HG03095 (cell line): ENCODE data around the gene STK24.

Source experiments
- ATAC-seq: cut with Tn5 transposase; IDR thresholded peaks from one replicate; pipeline ENCODE4 v1.9.1; 2021; ENCODE audit warnings: moderate library complexity; ENCODE audit not compliant: unreplicated experiment

Gene STK24

DNA sequence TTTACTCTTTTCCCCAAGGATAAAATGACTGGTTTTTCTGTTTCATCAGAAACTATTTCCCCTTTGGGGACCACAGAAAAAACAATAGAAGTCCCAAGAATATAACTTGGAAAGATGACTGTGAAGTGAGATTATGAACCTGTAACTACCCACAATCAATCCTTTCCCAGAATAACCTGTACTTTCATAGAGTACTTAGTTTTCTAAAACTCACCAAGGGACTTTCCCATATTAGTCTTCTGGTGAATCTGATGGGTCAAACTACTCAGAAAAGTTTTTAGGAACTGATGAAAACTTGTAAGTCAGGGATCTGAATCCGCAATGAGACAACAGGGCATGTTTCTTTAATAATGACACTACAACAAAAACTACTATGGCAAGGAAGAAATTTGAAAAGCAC, 62.6 kb downstream of the STK24 start:
- no peak for ATAC-seq

DNA sequence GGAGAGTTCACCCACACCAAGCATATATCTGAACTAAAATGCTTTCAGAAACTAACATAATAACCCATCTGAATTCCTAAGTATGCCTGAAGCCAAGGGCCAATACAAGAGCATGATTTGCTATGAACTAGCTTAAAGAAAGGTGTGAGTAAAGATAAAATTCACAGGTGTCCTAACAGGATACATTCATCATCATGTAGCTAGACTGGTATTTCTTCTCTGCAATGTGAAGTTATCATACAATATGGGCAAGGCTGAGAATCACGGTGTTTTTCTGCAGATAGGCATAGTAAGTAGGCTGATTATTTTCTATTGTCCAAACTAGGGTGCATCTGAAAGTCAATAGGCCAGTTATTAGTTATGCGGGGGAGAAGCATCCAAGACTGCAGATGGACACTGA, 63.1 kb downstream of the STK24 start:
- ATAC-seq: no peak

DNA sequence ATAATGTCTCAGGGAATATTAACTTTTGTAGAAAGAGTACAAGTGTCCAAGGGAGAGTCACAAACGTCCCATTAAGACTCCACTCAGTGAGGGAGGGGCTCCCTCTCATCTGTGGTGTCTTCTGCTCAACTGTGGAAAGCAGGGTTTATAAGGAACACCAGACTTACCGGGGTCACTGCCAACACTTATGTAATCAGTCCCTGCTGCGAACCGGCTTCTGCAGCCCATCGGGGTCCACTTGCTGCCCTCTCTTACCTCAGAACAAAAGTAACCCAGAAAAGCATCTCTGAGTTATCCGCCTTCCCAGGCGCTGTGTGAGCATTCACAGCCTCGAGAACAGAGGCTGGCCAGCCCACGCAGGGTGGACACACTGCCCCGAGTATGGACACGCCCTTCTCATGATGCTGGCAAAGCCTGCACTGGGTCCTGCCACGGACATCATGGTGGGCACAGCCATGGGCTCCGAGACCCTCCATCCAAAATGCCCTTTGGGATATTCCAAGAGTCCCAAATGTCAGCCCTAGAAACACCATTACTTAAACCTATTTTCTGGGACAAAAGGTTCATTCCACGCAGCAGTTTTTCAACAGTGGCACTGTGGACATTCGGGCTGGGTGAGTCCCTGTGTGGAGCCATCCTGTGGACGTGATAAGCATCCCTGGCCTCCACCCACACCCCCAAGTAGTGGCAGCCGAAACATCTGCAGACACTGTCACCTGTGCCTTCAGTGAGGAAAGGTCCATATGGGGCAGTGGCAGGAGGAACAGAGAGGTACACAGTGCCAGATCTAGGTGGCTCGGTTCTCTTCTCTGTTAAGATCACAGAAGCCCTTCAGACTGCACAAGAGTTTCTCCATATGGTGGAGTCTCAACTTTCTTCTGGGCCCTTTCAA, 63.9 kb downstream of the STK24 start:
- no peak for ATAC-seq

DNA sequence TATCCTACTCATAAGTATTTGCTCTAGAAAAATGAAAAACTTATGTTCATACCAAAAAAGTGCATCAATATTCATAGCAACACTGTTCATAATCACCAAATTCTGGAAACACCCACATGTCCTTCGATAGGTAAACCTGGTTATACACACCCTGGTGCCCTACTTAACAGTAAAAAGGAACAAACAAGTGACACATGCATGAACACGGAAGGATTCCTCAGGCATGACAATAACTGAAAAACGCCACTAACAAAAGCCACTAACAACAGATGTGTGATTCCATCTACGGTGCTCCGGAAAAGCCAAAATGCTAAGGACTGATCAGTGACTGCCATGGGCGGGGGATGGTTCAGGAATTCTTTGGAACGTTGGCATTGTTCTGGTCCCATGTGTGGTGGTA, 65.5 kb downstream of the STK24 start:
- no peak for ATAC-seq

DNA sequence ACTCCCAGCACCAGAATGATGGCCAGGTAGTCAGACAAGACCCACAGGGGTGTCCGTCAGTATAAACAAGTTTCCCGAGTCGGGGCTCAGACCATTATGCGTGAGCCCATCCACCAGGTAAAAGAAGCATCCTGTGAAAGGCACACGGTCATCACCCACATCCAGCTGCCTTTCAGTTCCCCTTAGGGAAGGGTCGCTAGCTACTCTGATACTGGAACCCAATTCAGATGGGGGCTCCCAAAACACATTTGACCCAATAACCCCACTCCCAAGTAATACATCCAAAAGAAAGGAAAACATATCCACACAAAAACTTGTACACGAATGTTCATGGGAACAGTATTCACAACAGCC, 66.8 kb downstream of the STK24 start:
- ATAC-seq: no peak

DNA sequence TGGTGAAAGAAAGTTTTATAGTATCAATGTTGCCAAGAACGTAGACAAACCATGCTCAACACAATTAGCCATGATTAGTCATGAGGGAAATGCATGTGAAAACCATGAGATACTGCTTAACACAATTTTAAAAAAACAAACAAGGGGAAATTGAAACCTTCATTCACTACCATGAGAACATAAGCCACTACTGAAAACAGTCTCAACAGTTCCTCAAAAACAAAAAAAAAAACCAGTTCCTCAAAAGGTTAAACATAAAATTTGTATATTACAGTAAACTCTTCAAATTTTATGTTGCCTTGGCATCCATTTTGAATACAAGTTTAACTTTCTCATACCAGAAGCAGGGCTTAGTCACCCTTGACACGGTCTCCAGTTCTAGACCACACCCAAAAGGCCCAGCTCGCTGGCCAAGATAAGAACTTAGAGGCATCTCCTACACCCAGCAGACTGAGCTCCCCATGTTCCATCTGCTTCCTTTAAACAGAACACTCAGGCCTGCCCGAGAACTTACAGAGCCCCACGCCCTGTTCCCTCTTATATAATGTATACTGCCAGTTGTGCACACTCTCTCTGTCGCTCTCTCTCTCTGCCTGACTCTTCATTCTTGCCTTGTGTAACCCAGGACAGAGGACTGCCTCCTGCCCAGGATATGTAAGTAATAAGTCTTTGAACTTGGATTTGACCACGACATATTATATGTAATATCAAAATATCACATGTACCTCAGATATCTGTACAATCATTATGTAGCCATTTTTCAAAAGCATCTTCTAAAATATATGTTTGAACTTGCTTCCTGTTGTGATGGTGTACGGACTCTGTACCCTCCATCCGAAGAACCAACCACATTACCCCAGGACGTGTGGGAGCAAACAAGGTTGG, 67.4 kb downstream of the STK24 start:
- ATAC-seq: peak; percentile 46

DNA sequence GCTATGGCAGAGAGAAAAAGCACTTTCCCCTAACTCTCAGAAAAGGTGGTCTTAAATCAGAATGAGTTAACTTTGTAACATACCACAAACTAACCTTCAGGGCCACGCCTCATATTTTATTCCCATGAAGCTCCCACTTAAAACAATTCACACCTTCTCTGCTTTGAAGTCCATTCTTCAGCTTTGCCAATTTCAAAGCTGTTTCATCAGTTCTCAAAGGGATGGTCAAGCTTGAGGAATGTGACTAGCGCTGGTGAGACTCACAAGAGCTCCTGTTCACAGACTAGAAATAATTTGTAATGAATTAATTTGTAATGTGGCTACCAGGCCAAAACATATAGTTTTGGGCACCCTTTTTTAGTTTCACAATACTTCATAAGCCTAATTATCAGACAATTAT, 68.2 kb downstream of the STK24 start:
- ATAC-seq: no peak

DNA sequence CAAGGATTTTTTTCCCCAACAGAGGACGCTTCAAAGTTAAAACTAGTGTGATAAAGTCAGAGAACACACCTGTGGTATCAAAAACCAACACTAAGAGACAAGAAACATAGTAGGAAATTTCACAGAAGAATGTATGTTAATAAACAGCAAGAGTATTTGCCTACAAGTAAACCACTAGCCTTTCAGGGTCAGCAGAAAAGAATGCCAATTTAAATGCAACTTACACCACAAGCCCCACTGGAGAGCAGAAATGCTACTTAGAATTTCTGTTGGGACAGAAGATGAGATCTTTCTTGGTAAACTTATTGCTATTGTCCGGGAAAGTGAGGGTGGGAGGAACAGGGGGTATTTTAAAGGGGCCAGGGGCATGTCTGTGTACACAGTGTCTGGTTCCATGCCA, 68.6 kb downstream of the STK24 start:
- ATAC-seq: no peak

DNA sequence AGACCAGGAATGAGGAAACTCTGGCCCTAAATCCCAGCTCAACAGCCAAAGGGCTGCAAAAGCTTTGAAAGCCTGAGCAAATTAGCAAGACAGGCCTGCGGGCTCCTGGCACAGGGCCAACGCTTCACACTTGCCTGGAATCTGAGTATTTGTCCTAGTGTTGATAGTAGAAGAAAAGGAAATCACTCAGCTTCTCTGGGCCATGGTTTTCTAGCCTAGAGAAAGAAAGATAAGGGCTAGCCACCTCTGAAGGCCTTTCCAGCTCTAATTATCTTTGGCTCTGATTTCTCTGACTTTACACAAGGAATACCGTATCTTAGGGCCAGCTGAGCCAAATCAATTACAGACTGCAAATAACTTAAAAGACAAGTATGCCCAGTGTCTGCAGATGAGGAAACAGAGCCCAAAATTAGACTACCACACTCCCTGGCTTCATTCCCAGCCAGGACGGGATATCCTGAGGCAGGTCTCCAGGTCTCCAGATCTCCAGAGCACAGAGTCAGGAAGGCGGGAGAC, 69.6 kb downstream of the STK24 start:
- no peak for ATAC-seq

DNA sequence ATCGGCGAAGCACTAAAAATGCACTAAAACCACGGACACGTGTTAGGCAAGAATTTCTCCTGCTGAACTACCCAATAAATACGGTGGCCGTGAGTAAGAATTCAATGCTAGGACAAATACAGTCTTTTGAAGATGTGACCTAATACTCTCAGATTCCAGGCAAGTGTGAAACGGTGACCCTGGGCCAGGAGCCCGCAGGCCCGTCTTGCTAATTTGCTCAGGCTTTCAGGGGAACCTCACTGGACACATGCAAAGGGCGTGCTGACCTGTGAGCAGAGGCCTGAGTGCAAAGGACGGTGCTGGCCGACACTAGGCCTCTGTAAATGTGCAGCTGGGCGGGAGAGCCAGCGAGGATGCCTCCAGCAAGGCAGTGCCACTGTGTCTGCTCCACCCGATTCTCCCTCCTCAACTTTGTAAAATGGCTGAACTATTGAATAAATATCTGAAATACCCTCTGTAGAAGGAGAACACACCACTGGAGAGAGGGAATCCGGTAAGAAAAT, 70.1 kb downstream of the STK24 start:
- no peak for ATAC-seq

DNA sequence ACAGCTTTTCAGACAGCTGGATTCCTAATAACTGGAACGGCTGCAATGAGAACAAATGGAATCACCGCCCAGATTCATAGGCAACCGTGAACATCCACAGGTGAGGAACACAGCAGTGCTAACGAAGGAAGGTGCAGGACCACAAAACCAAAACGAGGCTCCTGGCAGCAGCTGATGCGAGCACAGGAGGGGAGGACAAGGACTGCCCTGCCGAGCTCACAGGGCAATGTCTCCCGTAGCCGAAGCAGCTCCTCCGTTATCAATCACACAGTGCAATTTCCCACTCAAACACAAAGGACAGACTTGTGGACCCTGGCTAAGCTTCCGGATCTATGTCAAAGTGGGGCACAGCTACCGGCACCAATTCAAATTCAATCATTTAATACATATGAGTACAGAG, 70.6 kb downstream of the STK24 start:
- ATAC-seq: no peak

DNA sequence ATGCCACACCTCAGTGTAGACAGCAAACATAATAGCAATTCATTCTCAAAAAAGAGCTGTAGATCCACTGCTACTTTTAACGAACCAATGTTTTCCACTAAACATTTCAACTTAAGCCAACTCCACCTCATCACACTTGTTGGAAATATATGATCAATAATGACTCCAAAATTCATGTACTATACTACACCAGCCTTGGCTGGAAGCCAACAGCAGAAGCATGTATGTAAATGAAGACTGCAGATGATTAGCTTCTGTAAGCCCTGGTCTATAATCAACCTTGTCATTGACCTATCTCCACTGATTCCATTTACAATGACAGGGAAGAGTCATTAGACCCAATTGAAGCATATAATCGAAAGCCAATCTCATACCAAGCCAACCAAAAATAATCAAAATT, 71.7 kb downstream of the STK24 start:
- ATAC-seq: no peak

DNA sequence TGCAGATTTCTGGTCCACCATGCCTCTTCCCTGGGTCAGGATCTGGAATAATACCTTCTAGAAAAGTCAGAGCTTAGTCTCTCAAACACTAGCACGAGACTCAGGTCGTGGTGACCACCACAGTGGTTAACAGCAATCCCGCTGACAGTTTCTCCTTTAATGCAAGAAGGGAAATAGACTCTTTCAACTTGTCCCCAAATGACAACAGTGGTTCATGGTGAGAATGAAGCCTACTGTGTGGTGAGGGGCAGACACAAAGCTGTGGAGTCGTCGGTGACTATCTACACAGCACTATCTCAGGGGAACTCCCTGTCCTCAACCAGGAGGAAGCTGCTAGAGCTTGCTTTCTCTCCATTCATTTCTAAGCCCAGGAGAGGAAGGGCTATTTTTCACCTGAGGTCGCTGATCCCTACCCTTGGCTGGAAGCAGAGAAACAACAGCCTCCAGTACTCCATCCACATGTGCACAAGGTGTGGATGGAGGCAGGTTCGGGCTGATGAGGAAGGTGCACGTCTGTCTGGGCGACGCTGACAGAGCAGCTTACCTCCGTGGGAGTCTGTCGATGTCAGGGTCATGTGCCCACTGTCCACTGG, 72.4 kb downstream of the STK24 start:
- peak; percentile 55 for ATAC-seq

DNA sequence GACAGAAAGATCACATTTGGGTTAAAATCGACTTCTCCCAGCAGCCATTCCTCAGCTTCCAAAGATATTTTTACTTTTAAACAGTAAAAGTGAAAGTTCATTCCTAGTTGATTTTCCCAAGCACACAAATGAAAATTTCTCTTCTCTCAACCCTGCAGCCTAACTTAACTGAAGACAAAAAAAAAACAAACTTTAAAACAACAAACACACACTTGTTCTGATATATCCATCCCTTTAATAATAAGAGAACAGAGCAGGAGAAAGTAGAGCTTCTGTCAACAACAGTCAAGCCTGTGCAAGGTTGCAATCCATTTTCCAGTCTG, 72.9 kb downstream of the STK24 start:
- ATAC-seq: no peak

DNA sequence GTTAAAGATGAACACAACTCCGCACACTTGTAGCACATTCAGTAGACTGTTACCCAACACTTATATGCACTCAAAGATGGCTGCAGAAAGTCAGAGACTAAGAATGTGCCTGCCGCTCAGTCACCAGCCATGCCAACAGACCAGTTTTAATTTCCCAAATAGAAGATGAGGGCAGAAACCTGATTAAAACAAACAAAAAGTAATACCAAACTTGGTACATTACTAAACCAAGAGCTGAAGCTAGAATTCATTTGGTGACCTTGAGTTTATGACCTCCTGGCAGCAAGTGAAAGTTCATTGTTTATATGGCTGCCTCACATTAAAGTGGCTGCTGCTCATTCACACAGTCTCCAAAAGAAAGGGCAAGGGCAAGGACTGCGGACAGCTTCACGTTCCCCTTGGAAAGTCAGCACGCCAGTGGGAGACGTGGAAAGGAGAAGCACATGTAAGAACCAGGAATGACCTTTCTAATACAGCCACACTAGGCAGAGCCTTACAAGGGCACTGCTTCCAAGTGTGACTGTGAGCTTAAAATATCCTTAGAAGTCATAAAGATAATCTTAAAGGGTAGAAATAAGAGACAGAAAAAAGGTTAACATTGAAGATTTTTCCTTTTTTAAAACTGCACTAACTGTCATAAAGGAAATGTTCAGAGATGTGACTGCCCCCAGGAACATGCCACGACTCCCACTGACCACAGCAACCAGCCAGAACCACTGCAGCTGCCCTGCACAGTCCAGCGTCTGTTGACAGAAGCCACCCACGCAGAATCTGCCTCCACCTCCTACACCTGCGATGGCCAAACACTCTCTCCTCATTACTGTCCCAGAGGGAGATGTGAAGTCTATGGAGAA, 73.5 kb downstream of the STK24 start:
- no peak for ATAC-seq

DNA sequence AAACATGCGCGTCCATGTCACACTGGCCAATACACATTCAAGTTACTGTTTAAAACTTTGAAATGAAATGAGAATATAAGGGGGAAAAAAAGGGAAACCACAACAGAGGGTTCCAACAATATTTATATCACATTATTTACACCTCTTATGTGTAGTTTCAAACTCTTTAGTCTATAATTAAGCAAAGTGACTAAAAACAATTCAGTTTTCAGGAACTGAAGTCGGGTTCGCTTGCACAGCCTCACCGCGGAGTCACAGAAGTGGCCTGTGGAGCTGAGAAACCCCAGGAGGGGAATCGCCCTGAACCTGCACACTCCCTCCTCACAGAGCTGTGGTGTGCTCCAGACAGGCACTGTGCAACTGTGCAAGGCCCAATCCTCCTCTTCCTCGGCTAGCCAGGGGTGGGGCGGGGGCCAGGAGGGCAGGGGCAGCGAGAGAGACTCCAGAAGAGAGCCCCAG, 75.9 kb downstream of the STK24 start:
- peak; percentile 75 for ATAC-seq

DNA sequence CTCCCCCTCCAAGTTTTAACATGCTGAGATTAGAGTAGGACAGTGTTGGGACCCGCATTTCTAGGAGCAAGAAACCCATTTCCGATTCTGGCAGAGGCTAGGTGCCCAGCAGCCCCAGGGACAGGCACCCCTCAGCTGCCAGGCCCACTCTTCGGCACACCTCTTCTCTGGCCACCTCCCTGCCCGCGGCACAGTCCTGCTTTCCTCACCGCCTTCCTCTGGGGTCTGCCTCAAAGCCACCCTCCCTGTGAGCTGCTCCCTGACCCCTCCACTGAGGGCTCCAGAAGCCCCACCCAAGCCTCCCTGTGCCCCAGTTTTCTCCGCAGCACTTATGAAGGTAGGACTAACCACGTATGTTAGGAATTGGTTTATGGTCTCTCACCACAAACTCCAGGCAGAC, 79.9 kb downstream of the STK24 start:
- ATAC-seq: no peak

DNA sequence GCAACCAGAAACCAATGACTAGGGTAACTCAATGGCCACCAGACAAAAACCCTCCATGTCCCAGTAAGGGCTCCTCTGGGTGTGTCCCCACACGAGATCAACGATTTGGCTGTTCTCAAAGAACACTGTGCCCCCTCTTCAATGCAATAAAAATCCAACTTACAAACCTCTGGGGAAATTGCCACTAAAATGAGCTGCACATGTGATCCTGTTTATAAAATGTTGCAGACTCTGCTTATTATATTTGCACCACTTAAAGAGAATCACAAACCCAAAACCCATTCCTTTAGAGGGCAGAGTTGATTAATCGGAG, 80.5 kb downstream of the STK24 start:
- ATAC-seq: no peak

DNA sequence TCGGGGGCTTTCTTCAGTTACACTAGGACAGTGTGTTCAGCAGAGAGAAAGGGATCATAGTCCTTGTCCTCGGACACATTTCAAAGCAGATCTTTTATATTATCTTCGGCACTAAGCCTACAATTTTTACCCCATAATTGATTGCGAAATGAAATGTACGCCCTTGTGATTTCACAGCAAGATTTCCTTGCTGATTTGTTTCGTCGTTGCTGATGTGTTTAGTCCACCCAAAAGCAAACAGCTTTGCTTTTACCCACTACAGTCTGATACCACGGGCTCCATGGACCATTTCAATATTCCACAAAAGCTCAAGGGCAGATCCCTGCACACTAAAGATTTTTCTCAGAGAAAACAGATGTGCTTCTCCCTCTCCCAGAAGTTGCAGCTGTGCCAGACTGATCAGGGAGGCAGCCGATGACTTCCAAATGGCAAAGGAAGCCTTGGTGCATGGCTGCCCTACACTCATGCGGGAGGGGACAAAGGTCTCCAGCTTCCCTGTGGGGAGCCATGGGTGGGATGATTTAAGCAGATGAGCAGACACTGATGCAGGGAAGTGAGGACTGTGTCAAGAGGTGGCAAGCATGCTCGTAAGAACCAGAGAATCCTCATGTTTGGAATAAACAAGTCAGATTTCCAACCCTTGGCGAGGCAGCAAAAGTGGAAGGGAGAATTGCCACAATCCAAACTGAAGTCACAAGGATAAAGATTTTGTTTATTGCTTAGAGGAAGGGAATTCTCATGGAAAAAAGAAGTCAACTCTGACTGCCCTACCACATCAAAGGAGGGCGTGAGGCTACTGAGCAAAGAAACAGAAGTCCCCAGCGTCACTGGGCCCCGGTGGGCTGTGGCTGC, 81.1 kb downstream of the STK24 start:
- no peak for ATAC-seq

DNA sequence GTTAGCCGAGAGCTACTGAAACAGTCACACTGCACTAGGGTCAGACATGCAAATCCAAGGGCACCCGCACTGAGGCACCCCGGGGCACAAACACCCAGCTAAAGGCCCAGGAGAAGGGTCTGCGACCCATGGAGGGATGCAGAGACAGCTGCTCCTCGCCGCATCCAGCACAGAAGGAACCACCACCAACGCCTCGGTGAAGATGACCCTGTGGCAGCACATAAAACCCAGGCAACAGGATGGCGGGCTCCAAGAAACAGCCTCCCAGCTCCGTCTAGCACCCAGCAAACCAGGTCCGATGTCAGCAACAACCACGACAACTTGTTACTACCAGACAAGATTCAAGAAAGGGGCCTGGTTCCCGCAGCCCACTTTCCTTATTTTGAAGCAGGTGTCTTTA, 82.1 kb downstream of the STK24 start:
- no peak for ATAC-seq
